ENCODE measurements around the gene DDX20.
A peak's percentile ranks its signal among the peaks of the same experiment; 100 is the strongest.

DDX20 gene

GRCh38 chr1:111749628-111750027 is 6.1 kb upstream of the DDX20 start:
- DNase-seq, result no peak

DNA sequence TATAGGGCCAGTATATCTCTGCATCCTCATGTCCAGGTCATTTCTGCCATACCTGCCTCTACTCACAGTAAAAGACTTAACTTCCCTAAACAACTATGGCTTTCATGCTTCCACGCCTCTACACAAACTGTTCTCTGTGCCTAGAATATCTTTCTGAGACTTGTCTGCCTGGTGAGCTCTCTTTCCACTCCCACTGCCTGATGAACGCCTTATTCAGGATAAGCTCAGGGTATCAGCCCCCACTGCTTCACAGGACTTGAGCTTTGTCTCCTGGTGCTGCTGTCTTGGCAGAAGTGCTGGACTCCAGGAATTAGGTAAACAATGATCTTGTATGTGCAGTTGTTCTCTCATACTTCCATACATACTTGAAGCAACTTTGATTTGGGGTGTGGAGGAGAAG is 4.8 kb upstream of the DDX20 start:
- no peak for DNase-seq

DNA sequence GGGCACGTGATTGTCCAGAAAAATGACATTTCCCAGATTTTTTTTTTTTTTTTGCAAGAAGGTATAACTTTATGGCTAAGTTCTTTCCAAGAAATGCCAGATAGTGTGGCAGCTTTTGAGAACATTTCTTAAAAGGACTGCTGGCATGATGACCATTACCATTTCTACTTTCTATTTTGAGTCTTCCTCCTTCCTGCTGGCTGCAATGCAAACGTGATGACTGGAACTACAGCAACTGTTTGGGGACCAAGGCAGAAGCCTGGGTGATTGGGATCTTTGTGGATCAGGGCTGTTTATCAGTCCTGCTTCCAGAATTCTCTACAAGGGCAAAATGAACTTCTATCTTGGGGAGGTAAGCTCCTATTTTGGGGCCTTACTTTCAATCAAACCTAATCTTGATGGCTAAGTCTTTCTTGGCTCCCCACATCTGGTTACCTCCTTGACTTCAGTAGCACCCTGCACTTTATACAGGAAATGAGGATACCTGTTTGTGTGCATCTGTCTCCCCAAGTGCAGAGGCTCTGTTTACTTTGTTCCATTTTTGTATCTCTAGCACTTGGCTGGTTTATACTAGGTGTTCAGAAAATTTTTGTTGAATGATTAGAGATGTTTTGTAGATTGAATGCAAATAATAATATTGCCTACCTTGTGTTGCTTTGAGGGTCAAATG is 3.7 kb upstream of the DDX20 start:
- no peak for DNase-seq

GRCh38 chr1:111754984-111755330 is 744 bp upstream of the DDX20 start:
- DNase-seq, result peak; percentile 71

GRCh38 chr1:111756124-111756513 is 418 bp downstream of the DDX20 start:
- DNase-seq, result no peak

DNA sequence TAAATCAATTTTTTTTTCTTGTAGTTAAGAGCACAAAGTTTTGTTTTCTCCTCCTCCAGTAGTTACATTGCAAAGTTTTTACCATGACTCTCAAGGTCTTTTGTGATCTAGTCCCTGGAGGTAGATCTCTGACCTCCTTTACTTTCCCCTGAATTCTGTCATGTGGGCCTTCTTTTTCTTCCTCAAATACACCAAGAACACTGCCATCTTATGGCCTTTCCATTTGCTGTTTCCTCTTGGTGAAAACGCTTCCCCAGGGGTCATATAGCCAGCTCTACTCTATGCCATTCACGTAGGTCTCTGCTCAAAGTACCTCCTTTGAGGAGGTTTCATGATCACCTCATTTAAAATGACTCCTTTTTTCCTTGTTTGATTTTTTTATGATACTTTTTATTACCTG is 2.7 kb downstream of the DDX20 start:
- DNase-seq, result no peak

GRCh38 chr1:111761717-111762116 is 6.0 kb downstream of the DDX20 start:
- no peak for DNase-seq

GRCh38 chr1:111762332-111762731 is 6.6 kb downstream of the DDX20 start:
- no peak for DNase-seq

DNA sequence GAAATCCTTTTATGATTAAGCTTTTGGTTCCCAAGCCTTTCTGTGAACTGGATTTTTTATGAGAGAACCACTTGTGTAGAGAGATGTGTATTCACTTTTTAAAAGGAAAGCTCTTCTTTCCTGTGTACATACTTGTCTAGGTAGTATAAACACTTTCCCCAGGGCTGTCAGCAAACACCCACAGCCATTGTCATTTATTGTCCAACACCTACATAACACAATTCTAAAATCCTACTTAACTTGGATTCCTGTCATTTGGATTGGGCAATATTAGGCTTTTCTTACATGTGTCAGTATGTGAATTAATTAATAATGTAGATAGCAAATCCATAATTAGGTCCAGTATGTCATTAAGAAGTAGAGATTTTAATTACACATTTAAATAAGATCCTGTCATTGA is 12.3 kb downstream of the DDX20 start:
- no peak for DNase-seq

GRCh38 chr1:111768625-111769024 is 12.9 kb downstream of the DDX20 start:
- no peak for DNase-seq

GRCh38 chr1:111769517-111770146 is 13.9 kb downstream of the DDX20 start:
- peak; percentile 34 for DNase-seq

GRCh38 chr1:111770916-111771315 is 15.2 kb downstream of the DDX20 start:
- DNase-seq, result no peak

GRCh38 chr1:111775966-111776365 is 20.3 kb downstream of the DDX20 start:
- DNase-seq, result no peak

DNA sequence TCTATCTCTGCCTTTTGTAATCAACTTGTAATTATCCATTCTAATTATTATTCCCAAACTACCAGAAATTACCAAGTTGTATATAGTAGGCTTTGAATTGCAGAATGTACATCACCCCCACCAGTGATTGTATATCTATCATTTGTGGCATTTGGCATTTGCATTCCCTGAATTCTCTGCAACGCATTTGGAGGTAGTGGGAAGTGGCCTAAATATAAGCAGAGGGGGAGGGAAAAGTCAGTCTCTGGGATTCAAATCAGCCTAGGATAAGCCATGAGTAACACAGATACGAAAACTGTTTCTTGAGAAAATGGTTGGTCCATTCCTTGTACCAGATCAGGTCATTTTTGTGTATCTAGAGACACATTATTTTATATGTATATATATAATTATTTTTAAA is 20.7 kb downstream of the DDX20 start:
- DNase-seq, result no peak

GRCh38 chr1:111776861-111777260 is 21.2 kb downstream of the DDX20 start:
- no peak for DNase-seq

- no peak for DNase-seq
Observed at GRCh38 chr1:111777301-111777700, 21.6 kb downstream of the DDX20 start.

DNA sequence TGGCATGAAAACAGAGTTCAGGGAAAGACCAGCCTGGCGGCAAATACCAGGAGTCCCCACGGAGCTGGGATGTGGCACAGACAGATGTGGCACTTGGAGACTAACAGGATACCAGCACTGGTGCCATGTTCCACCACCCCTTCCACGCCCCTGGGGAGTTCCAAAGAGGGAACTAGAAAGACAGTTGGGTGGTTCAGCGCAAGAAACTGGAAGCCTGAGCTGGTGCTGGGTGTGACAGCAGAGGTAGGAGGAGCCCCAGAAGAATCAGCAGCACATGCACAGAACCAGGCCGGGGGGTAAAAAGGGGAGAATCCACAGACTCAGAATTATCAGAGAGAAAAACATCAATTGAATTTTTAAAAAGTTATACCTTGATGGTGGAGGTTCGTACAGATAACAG is 22.4 kb downstream of the DDX20 start:
- DNase-seq, result no peak

GRCh38 chr1:111778541-111779051 is 22.9 kb downstream of the DDX20 start:
- DNase-seq, result no peak

GRCh38 chr1:111779546-111779945 is 23.8 kb downstream of the DDX20 start:
- no peak for DNase-seq

GRCh38 chr1:111784273-111784901 is 28.7 kb downstream of the DDX20 start:
- no peak for DNase-seq

- no peak for DNase-seq
Observed at GRCh38 chr1:111786669-111787207, 31.0 kb downstream of the DDX20 start.

GRCh38 chr1:111789142-111789541 is 33.4 kb downstream of the DDX20 start:
- no peak for DNase-seq

- DNase-seq, result peak; percentile 5
Observed at GRCh38 chr1:111789666-111790316, 34.1 kb downstream of the DDX20 start.

- no peak for DNase-seq
Observed at GRCh38 chr1:111791776-111792175, 36.1 kb downstream of the DDX20 start.
